ENCODE data around the gene CHST12. TPM values are rescaled to one million over a fixed set of nuclear protein-coding genes. Genes with fewer than 3 reads are reported as not detected.

The CHST12 gene
- total and polyA plus RNA-seq, 11 donors: 12.5 to 20.7 (median 14.8) TPM

- Histone ChIP-seq H3K4me3 (peak overlapping the region in 2 of 12 donors; percentile 2 to 91), H3K4me1 (peaks cover 0 to 81% (median 40%) of the 10 kb centered on the region in 12 donors), H3K27ac (peak overlapping the region in 1 of 12 donors; percentile 82), H3K36me3 (no peaks in the 10 kb centered on the region), H3K27me3 (no peaks in the 10 kb centered on the region), H3K9me3 (no peaks in the 10 kb centered on the region)
- ATAC-seq: no peak
- no peak for DNase-seq
- intact Hi-C loops (cut with DNase I): loop anchor here in 1 of 10 donors (10.0 kb wide), 1 partner anchor 51 kb away; the partner anchor contains the start of gene EIF3B
- WGBS, 4 donors: 81 to 85% (median 85%) methylated on average over 21 of the region's 21 CpGs
- no peak for TF ChIP-seq CTCF (IDR thresholded peaks at IDR 0.05)
Measured at GRCh38 chr7:2405601-2406345, 2.4 kb downstream of the CHST12 start.

GRCh38 chr7:2409745-2410414, 6.5 kb downstream of the CHST12 start:
- no peak overlapping the region for H3K4me3 ChIP-seq
- TF ChIP-seq POLR2A (IDR thresholded peaks at IDR 0.05) (no peak), CTCF (IDR thresholded peaks at IDR 0.05) (no peak)
- peak in 3 of 4 donors; percentile 42 to 58 (median 54) for ATAC-seq
- intact Hi-C loops (cut with DNase I): loop anchor here in 1 of 10 donors (10.0 kb wide), 1 partner anchor 55 kb away; the partner anchor contains the start of gene EIF3B
- no peak for DNase-seq
- H3K4me1 ChIP-seq: peaks cover 4 to 90% (median 50%) of the 10 kb centered on the region in 12 donors
- H3K27me3 ChIP-seq: no peaks in the 10 kb centered on the region
- 50 to 56% (median 54%) methylated on average over 15 of the region's 15 CpGs for WGBS, 4 donors
- H3K9me3 ChIP-seq: no peaks in the 10 kb centered on the region
- peak overlapping the region in 11 of 12 donors; percentile 6 to 79 (median 66) for H3K27ac ChIP-seq
- no peaks in the 10 kb centered on the region for H3K36me3 ChIP-seq

- 81 to 100% (median 99%) methylated on average over 1 of the region's 1 CpG for WGBS, 4 donors
- no peaks in the 10 kb centered on the region for H3K27me3 ChIP-seq
- H3K9me3 ChIP-seq: no peaks in the 10 kb centered on the region
- no peak for DNase-seq
- H3K36me3 ChIP-seq: no peaks in the 10 kb centered on the region
- H3K27ac ChIP-seq: peak overlapping the region in 4 of 12 donors; percentile 35 to 74 (median 62)
- TF ChIP-seq CTCF (IDR thresholded peaks at IDR 0.05): no peak
- no peak for TF ChIP-seq POLR2A (IDR thresholded peaks at IDR 0.05)
- intact Hi-C loops (cut with DNase I): no loop called here
- H3K4me1 ChIP-seq: peaks cover 0 to 79% (median 40%) of the 10 kb centered on the region in 12 donors
- H3K4me3 ChIP-seq: no peak overlapping the region
- no peak for ATAC-seq
Measured at GRCh38 chr7:2411049-2411448, 7.6 kb downstream of the CHST12 start.
